PC-9 (cell line): ENCODE results near the gene OR52E6.

Experiments used
- EZH2 ChIP-seq: fragments of 200-600 bp; sonication (generic); IDR thresholded peaks from 2 replicates; pipeline ENCODE4 v1.8.0; 2017; ENCODE audit warnings: antibody characterized with exemption, low read depth
- TF ChIP-seq, protein P1 (sequence below): fragments of 200-600 bp; sonication (generic); conservative IDR thresholded peaks from 2 replicates; pipeline ENCODE4 v1.6.1; 2017; ENCODE audit warnings: mixed run types, antibody characterized with exemption, mild to moderate bottlenecking, moderate library complexity

DNA sequence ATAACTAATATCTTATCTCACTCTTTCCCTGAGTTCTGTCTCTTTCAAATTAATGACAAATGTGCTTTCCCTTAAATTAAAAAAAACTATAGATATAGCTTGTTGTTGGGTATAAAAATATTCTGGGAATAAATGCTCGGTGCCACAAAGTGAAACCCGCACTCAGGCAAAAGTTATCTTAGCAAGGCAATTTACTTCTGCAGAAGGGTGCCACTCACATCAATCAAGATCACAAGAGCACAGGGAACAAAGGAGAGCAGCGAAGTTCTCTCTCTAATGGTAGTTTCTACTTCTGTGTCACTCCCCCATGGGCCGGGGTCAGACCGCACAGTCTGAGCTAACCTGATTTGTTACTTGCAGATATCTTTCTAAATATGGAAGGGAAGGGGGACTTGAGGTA lies 37.7 kb downstream of the OR52E6 start:
- TF ChIP-seq EZH2, result no peak
- TF ChIP-seq, protein P1, sequence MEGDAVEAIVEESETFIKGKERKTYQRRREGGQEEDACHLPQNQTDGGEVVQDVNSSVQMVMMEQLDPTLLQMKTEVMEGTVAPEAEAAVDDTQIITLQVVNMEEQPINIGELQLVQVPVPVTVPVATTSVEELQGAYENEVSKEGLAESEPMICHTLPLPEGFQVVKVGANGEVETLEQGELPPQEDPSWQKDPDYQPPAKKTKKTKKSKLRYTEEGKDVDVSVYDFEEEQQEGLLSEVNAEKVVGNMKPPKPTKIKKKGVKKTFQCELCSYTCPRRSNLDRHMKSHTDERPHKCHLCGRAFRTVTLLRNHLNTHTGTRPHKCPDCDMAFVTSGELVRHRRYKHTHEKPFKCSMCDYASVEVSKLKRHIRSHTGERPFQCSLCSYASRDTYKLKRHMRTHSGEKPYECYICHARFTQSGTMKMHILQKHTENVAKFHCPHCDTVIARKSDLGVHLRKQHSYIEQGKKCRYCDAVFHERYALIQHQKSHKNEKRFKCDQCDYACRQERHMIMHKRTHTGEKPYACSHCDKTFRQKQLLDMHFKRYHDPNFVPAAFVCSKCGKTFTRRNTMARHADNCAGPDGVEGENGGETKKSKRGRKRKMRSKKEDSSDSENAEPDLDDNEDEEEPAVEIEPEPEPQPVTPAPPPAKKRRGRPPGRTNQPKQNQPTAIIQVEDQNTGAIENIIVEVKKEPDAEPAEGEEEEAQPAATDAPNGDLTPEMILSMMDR, result no peak
